Fibroblast of skin of right quadriceps (primary cell): ENCODE data around the gene TTLL8.
"Not testable (repeated sequence)": the region's sequence is repeated elsewhere in the genome, so short reads cannot be mapped to it uniquely, and the experiment has no call there.

Source experiments
- DNase-seq: peaks from one replicate; pipeline ENCODE4 v3.0.0-alpha.2; 2013

The TTLL8 gene

GRCh38 chr22:50058061-50058905 is at the start of gene TTLL8:
Gene TTLL8, minus strand, starts transcription at chr22:50058298.
- no peak for DNase-seq

- DNase-seq: no peak
These were observed 49.4 kb upstream of the TTLL8 start for GRCh38 chr22:50107529-50107928.

- peak; percentile 59 for DNase-seq
These were observed 47.4 kb upstream of the TTLL8 start for GRCh38 chr22:50105208-50106100.

- no peak for DNase-seq
These were observed 46.0 kb upstream of the TTLL8 start for GRCh38 chr22:50104141-50104544.

- DNase-seq: no peak
These were observed 44.8 kb upstream of the TTLL8 start for GRCh38 chr22:50102946-50103345.

GRCh38 chr22:50101870-50102565 is 43.9 kb upstream of the TTLL8 start:
- no peak for DNase-seq

- DNase-seq: no peak
These were observed 40.0 kb upstream of the TTLL8 start for GRCh38 chr22:50098052-50098451.

GRCh38 chr22:50092342-50092741 is 34.2 kb upstream of the TTLL8 start:
- no peak for DNase-seq

- DNase-seq: no peak
These were observed 33.1 kb upstream of the TTLL8 start for GRCh38 chr22:50091092-50091768.

- DNase-seq: no peak
These were observed 32.3 kb upstream of the TTLL8 start for GRCh38 chr22:50090412-50090714.

GRCh38 chr22:50089682-50090411 is 31.7 kb upstream of the TTLL8 start, which contains the start of gene MOV10L1:
Gene MOV10L1, plus strand, starts transcription at chr22:50090006. Its CDS starts 83 bp downstream, at chr22:50090089.
- peak; percentile 32 for DNase-seq

- DNase-seq: no peak
These were observed 31.1 kb upstream of the TTLL8 start for GRCh38 chr22:50089231-50089630.

- no peak for DNase-seq
These were observed 30.0 kb upstream of the TTLL8 start for GRCh38 chr22:50088096-50088495.

GRCh38 chr22:50087646-50088045 is 29.5 kb upstream of the TTLL8 start:
- no peak for DNase-seq

GRCh38 chr22:50086975-50087374 is 28.9 kb upstream of the TTLL8 start:
- not testable (repeated sequence) for DNase-seq

- peak; percentile 8 for DNase-seq
These were observed 28.4 kb upstream of the TTLL8 start for GRCh38 chr22:50086526-50086925.

GRCh38 chr22:50085211-50085972 is 27.3 kb upstream of the TTLL8 start, which contains the start of gene MLC1:
Gene MLC1, minus strand, starts transcription at chr22:50085426. Its CDS starts 524 bp downstream, at chr22:50084902.
- DNase-seq: no peak

- DNase-seq: no peak
These were observed 26.5 kb upstream of the TTLL8 start for GRCh38 chr22:50084614-50085021.

GRCh38 chr22:50084080-50084477 is 26.0 kb upstream of the TTLL8 start:
- no peak for DNase-seq

GRCh38 chr22:50083462-50084079 is 25.5 kb upstream of the TTLL8 start:
- DNase-seq: no peak
